NAMALWA (cell line): ENCODE measurements around the gene DDX1.
"Not testable (repeated sequence)": the region's sequence is repeated elsewhere in the genome, so short reads cannot be mapped to it uniquely, and the experiment has no call there.

Experiments used
- DNase-seq: peaks from one replicate; pipeline ENCODE4 v3.0.0-alpha.2; 2015; ENCODE audit warnings: low spot score

DDX1 gene

GRCh38 chr2:15677141-15677843 lies 85.6 kb downstream of the DDX1 start:
- no peak for DNase-seq

GRCh38 chr2:15678346-15678745 lies 86.7 kb downstream of the DDX1 start:
- DNase-seq: no peak

- no peak for DNase-seq
Observed at GRCh38 chr2:15678909-15679308, 87.2 kb downstream of the DDX1 start.

GRCh38 chr2:15679386-15679924 lies 87.8 kb downstream of the DDX1 start:
- DNase-seq: no peak

DNA sequence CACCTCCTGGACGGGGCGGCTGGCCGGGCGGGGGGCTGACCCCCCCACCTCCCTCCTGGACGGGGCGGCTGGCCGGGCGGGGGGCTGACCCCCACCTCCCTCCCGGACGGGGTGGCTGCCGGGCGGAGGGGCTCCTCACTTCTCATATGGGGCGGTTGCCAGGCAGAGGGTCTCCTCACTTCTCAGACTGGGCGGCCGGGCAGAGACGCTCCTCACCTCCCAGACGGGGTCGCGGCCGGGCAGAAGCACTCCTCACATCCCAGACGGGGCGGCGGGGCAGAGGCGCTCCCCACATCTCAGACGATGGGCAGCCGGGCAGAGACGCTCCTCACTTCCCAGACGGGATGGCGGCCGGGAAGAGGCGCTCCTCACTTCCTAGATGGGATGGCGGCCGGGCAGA lies 88.5 kb downstream of the DDX1 start:
- DNase-seq: not testable (repeated sequence)
